B cell (primary cell): ENCODE measurements around the gene VPS39. TPM values are rescaled to one million over a fixed set of nuclear protein-coding genes. Genes with fewer than 3 reads are reported as not detected.

Source experiments
- ATAC-seq: fragments of 200-7000 bp; cut with Tn5 transposase; one replicate; pipeline ENCODE4 v1.10.0; 2021; ENCODE audit warnings: low read depth, mild to moderate bottlenecking, moderate number of reproducible peaks, moderate library complexity
- CTCF ChIA-PET: fragments of 350-600 bp; sonication (Branson Sonifier 250); formaldehyde crosslinking; loops from one replicate; lab custom pipeline; 2021; ENCODE audit warnings: antibody characterized with exemption, inconsistent platforms; lab: Charles Lee
- POLR2A ChIA-PET: fragments of 350-600 bp; sonication (Branson Sonifier 250); formaldehyde crosslinking; loops from one replicate; lab custom pipeline; 2021; ENCODE audit warnings: antibody characterized with exemption; lab: Charles Lee
- DNase-seq: peaks from one replicate; pipeline ENCODE4 v3.0.0; 2013
- H2AFZ ChIP-seq: 2 replicates; pipeline ENCODE4 v1.6.1; 2012; ENCODE audit warnings: mild to moderate bottlenecking, low read depth, low read length; ENCODE audit not compliant: insufficient read depth, poor library complexity, severe bottlenecking
- H3K27ac ChIP-seq, 2 donors: 1 replicate in 1 of 2; 2 replicates in 1 of 2; pipeline ENCODE4 v1.5.1; 2012 to 2013; ENCODE audit warnings: low read length in 2 of 2, mild to moderate bottlenecking in 2 of 2, moderate library complexity in 1 of 2
- H3K27me3 ChIP-seq, 4 experiments: fragments of 200-600 bp in 1 of 4; sonication (generic) in 1 of 4; replicated peaks in 1 of 4; 1 replicate in 2 of 4; 2 replicates in 2 of 4; pipeline versions ENCODE4 v1.6.1 to v1.7.0; 2013 to 2016; ENCODE audit warnings: low read length in 3 of 4, mild to moderate bottlenecking in 2 of 4, mixed read lengths in 1 of 4, moderate library complexity in 1 of 4; ENCODE audit not compliant: insufficient read depth in 4 of 4, control insufficient read depth in 3 of 4; ENCODE audit errors: control extremely low read depth in 1 of 4
- H3K36me3 ChIP-seq, 2 experiments: replicated peaks in 1 of 2; 1 replicate in 1 of 2; 2 replicates in 1 of 2; pipeline versions ENCODE4 v1.6.1 to v1.7.1; 2013; ENCODE audit warnings: low read length in 1 of 2; ENCODE audit not compliant: insufficient read depth in 2 of 2, control insufficient read depth in 1 of 2; ENCODE audit errors: control extremely low read depth in 1 of 2, extremely low read depth in 1 of 2
- H3K4me1 ChIP-seq, 2 donors: fragments of 200-600 bp in 1 of 2; sonication (generic) in 1 of 2; 1 replicate in 1 of 2; 2 replicates in 1 of 2; pipeline versions ENCODE4 v1.5.1 to v1.6.1; 2013 to 2017; ENCODE audit warnings: low read length in 2 of 2; ENCODE audit not compliant: control insufficient read depth in 2 of 2, insufficient read depth in 2 of 2
- H3K4me2 ChIP-seq: replicated peaks from 2 replicates; pipeline ENCODE3; 2012; ENCODE audit warnings: mild to moderate bottlenecking, low read depth, low read length; ENCODE audit not compliant: poor library complexity, severe bottlenecking
- H3K4me3 ChIP-seq, 5 experiments: fragments of 200-600 bp in 1 of 5; sonication (generic) in 1 of 5; 1 replicate in 3 of 5; 2 replicates in 2 of 5; pipeline versions ENCODE4 v1.5.1 to v1.7.0; 2011 to 2016; ENCODE audit warnings: low read length in 4 of 5, mild to moderate bottlenecking in 4 of 5, low read depth in 2 of 5, control low read depth in 1 of 5, moderate library complexity in 1 of 5; ENCODE audit not compliant: insufficient read depth in 1 of 5; ENCODE audit errors: control extremely low read depth in 1 of 5, extremely low read depth in 1 of 5
- H3K79me2 ChIP-seq: fragments of 200-600 bp; sonication (generic); one replicate; pipeline ENCODE4 v1.6.0; 2016; ENCODE audit warnings: low read length; ENCODE audit not compliant: control insufficient read depth, insufficient read depth
- H3K9ac ChIP-seq: fragments of 200-600 bp; sonication (generic); 2 replicates; pipeline ENCODE4 v1.6.1; 2017; ENCODE audit warnings: mild to moderate bottlenecking, low read length, moderate library complexity
- H3K9me3 ChIP-seq, 3 donors: one replicate each; pipeline versions ENCODE4 v1.6.1 to v1.7.1; 2013; ENCODE audit warnings: low read length in 2 of 3; ENCODE audit not compliant: control insufficient read depth in 2 of 3, insufficient read depth in 1 of 3; ENCODE audit errors: control extremely low read depth in 1 of 3
- H4K20me1 ChIP-seq: 2 replicates; pipeline ENCODE4 v1.6.0; 2012; ENCODE audit warnings: mild to moderate bottlenecking, low read length; ENCODE audit not compliant: insufficient read depth, control insufficient read depth, poor library complexity, severe bottlenecking
- H3K27ac Mint-ChIP-seq: one replicate; pipeline ENCODE4 v1.8.0; 2021; ENCODE audit warnings: mixed read lengths
- H3K27me3 Mint-ChIP-seq: one replicate; pipeline ENCODE4 v1.8.0; 2021; ENCODE audit warnings: mixed read lengths
- H3K4me1 Mint-ChIP-seq: one replicate; pipeline ENCODE4 v1.8.0; 2021; ENCODE audit warnings: mixed read lengths
- H3K4me3 Mint-ChIP-seq: one replicate; pipeline ENCODE4 v1.8.0; 2021; ENCODE audit warnings: mixed read lengths
- H3K9me3 Mint-ChIP-seq: one replicate; pipeline ENCODE4 v1.8.0; 2022; ENCODE audit warnings: mixed read lengths; ENCODE audit not compliant: insufficient read depth
- CTCF ChIP-seq: fragments of 200-600 bp; IDR thresholded peaks from one replicate; pipeline ENCODE4 v1.8.0; 2022; ENCODE audit warnings: antibody characterized with exemption, mild to moderate bottlenecking
- EZH2 ChIP-seq: IDR thresholded peaks from 2 replicates; pipeline ENCODE4 v1.6.1; 2012; ENCODE audit warnings: borderline replicate concordance, low read depth, mild to moderate bottlenecking, moderate library complexity, low read length; ENCODE audit not compliant: insufficient read depth, poor library complexity, severe bottlenecking
- WGBS: methylation state at CpG from one replicate; pipeline ENCODE4 v1.1.5; 2013; ENCODE audit warnings: missing lambda C conversion rate; ENCODE audit not compliant: insufficient coverage; 5-methylcytosine and 5-hydroxymethylcytosine counted together
- intact Hi-C: fragments of 100-400 bp; cut with micrococcal nuclease; formaldehyde crosslinking; loops from one replicate; pipeline ENCODE4 v1.10.0; 2022
- polyA plus RNA-seq: library from polyadenylated mRNA; depleted of rRNA; stranded (reverse); fragments of >200 nt; gene quantifications from 2 replicates; pipeline ENCODE4 v1.2.3, GENCODE V29; 2012
- total RNA-seq, 2 donors: library from RNA; stranded (reverse); fragments of 120-200 nt in 1 of 2; gene quantifications; 1 replicate in 1 of 2; 2 replicates in 1 of 2; pipeline versions ENCODE4 v1.2.3 to v1.2.4, GENCODE V29; 2013 to 2022

Gene VPS39
- total and polyA plus RNA-seq, 2 donors (not counting 1 experiment from before 2014, with no cell fraction given), result 82.8 to 145 TPM

DNA sequence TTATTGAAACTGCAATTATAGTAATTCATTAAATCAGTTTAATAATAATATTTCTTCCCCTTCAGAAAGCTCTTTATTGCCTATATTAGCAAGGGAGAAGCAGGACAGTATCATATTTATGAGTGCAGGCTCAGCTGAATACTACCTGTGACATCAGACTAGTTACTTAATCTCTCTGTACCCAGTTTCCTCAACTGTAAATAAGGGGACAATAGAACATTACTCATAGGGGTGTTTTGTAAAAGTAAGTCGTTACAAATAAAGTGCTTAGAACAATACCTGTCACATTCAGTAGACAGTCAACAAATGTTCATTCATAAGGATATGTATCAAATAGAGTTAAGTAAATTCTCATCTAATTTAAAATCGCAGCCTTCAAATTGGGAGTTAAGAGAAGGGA is 12.1 kb upstream of the VPS39 start:
- WGBS, result no CpG with 5 or more reads among the region's 2 CpGs
- peaks cover 0 to 1% (median 0%) of the 10 kb centered on the region in 3 donors for H3K9me3 ChIP-seq
- H3K4me1 ChIP-seq, result peaks cover 11 to 19% of the 10 kb centered on the region in 2 donors
- H4K20me1 ChIP-seq, result no peaks in the 10 kb centered on the region
- intact Hi-C loops, result no loop called here
- no peak overlapping the region for H3K4me3 ChIP-seq
- no peak for ATAC-seq
- H3K4me2 ChIP-seq, result no peak overlapping the region
- Mint-ChIP-seq H3K27me3 (no peaks in the 10 kb centered on the region), H3K27ac (peak overlapping the region; percentile 56), H3K4me1 (peaks cover 23% of the 10 kb centered on the region), H3K4me3 (no peak overlapping the region), H3K9me3 (no peaks in the 10 kb centered on the region)
- H3K79me2 ChIP-seq, result no peaks in the 10 kb centered on the region
- no peak overlapping the region for H3K27ac ChIP-seq
- H2AFZ ChIP-seq, result no peak overlapping the region
- ChIA-PET CTCF (interaction anchor here (0.6 to 1.3 kb wide), 2 partner anchors 55 to 614 kb away, joined by 3 read pairs; no protein-coding TSS in a partner anchor), POLR2A (no interaction called here)
- H3K36me3 ChIP-seq, result peaks cover 10 to 38% of the 10 kb centered on the region in 2 experiments
- DNase-seq, result no peak
- no peaks in the 10 kb centered on the region for H3K27me3 ChIP-seq
- H3K9ac ChIP-seq, result no peak overlapping the region
- no peak for TF ChIP-seq EZH2
- TF ChIP-seq CTCF, result no peak

DNA sequence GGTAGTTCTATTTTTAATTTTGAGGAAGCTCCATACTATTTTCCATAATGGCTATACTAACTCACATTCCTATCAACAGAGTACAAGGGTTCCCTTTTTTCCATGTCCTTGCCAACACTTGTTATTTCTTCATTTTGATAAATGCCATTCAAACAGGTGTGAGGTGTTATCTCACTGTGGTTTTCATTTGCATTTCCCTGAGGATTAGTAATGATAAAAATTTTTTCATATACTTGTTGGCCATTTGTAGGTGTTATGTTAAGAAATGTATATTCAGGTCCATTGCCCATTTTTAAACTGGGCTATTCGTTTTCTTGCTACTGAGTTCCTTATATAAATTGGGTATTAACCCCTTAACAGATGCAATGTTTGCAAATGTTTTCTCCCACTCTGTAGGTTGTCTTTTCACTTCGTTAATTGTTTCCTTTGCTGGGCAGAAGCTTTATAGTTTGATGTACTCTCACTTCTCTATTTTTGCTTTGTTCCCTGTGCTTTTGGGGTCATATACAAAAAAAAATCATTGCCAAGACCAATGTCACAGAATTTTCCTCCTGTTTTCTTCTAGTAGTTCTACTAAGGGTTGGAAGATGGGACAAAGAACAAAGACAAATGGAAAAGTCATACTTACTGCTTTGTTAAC is 11.0 kb upstream of the VPS39 start:
- ATAC-seq, result peak; percentile 75
- H4K20me1 ChIP-seq, result no peaks in the 10 kb centered on the region
- Mint-ChIP-seq H3K4me3 (peak overlapping the region; percentile 7), H3K27me3 (no peaks in the 10 kb centered on the region), H3K9me3 (no peaks in the 10 kb centered on the region), H3K4me1 (peaks cover 23% of the 10 kb centered on the region), H3K27ac (peak overlapping the region; percentile 18)
- H3K9ac ChIP-seq, result peak overlapping the region; percentile 6
- peaks cover 9 to 34% of the 10 kb centered on the region in 2 experiments for H3K36me3 ChIP-seq
- no peak for TF ChIP-seq EZH2
- DNase-seq, result peak; percentile 52
- peak overlapping the region; percentile 11 to 64 for H3K27ac ChIP-seq
- peaks cover 0 to 1% (median 0%) of the 10 kb centered on the region in 3 donors for H3K9me3 ChIP-seq
- WGBS, result no CpG with 5 or more reads among the region's 2 CpGs
- H2AFZ ChIP-seq, result no peak overlapping the region
- H3K4me1 ChIP-seq, result peaks cover 11 to 19% of the 10 kb centered on the region in 2 donors
- no peaks in the 10 kb centered on the region for H3K27me3 ChIP-seq
- H3K4me2 ChIP-seq, result peak overlapping the region; percentile 40
- H3K4me3 ChIP-seq, result no peak overlapping the region
- ChIA-PET POLR2A (no interaction called here), CTCF (interaction anchor here (0.5 kb wide), 1 partner anchor 8 kb away, joined by 3 read pairs; no protein-coding TSS in a partner anchor)
- no peaks in the 10 kb centered on the region for H3K79me2 ChIP-seq
- intact Hi-C loops, result loop anchor here (1.0 to 2.0 kb wide), 2 partner anchors 11 to 54 kb away; partner anchors contain the start of genes GANC, TMEM87A and VPS39
